IPS DF 4.7 (cell line): ENCODE data around the gene PUM1.
A peak's percentile ranks its signal among the peaks of the same experiment; 100 is the strongest.

Experiments used
- DNase-seq: peaks from one replicate; pipeline ENCODE4 v3.0.0-alpha.2; 2013; ENCODE audit warnings: low spot score; ENCODE audit errors: extremely low read depth

Gene PUM1

DNA sequence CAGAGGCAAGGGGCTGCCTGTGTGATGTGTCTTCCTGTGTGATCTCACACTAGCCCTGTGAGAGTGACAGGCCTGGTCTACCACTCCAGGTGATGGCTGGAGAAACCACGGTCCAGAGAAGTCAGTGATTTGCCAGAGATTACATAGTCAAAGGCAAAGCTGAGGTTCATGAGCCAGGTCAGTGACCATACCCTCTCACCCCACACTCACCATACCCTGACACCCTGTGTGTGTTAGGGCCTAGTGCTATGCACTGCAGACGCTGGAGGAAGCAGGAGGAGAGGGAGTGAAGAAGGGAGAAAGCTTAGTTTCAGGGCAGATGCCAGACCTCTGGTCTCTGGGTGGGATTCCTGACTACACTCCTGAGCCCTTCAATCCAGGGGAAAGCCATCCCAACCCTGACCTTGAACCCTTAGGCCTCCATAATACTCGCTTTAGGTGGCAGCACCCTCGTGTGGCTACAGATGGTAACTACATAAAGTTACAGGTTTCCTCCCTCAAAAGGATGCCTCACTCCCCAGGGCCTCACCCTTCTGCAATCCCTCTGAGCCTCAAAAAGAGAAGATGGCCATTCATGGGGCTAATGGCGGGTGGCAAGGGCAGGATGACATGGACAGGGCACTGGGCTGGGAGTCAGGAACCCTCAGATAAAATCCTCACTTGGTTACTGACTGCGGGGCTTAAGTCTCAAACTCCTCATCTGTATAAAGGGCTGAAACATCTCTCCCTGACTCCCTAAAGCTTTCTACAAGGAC, 136.2 kb downstream of the PUM1 start:
- peak; percentile 44 for DNase-seq

DNA sequence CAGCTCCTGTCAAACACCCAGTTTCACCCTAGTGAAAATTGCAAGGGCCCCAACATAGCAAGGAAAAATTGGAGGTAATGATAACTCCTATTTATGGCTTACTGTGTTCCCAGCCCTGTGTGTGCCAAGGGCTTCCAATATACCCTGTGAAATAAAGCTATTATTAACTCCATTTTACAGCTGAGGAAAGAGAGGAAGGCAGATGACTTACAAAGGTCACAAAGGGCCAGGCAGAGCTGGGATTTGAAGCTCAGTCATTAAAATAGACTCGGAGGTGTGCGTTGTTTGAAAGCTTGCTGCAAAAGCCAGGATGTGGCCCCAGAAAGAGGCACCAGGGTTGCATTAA, 136.8 kb downstream of the PUM1 start:
- no peak for DNase-seq

DNA sequence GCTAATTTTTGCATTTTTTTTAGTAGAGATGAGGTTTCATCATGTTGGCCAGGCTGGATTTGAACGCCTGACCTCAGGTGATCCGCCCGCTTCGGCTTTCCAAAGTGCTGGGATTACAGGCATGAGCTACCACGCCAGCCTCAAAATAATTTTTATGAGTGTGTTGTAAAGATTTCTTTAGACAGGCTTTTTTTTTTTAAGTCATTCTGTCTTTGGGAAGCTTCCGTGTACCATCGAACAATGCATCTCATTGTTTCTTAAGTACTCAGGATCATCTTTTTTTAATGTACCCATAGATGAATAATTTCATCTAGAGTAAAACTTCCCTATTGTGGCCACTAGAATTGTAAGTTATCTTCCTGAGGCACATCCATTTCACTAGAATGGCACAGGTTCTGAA, 137.3 kb downstream of the PUM1 start:
- no peak for DNase-seq

DNA sequence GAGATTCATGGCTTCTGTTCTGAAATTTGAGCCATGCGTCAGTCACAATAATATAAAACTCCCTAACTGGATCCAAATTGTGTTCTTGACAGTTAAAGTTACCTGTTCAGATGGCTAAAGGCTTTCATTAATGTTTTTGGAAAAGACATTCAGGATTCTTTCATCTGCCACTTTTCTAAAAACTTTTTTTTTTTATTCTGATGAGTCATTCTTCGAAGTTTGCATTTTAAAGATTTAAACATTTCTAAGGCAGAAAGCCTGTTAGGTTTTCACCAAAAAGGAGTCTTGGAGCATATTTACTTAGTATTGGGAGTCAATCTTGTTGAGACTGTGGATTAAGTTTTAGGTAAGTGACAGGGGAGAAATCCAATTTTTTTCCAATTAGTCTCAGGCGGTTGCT, 138.1 kb downstream of the PUM1 start:
- DNase-seq, result no peak

DNA sequence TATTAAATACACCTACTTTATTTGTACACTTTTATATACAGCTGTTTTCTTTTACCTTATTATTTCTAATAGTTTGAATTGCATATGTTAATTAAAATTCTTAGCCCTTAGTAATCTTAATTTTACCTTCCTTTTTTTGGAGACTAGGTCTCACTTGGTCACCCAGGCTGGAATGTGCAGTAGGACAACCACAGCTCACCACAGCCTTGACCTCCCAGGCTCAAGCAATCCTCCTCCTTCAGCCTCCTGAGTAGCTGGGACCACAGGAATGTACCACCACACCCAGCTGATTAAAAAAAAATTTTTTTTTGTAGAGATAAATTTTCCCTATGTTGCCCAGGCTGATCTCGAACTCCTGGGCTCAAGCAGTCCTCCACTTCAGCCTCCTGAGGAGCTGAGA, 141.9 kb downstream of the PUM1 start:
- DNase-seq, result no peak

DNA sequence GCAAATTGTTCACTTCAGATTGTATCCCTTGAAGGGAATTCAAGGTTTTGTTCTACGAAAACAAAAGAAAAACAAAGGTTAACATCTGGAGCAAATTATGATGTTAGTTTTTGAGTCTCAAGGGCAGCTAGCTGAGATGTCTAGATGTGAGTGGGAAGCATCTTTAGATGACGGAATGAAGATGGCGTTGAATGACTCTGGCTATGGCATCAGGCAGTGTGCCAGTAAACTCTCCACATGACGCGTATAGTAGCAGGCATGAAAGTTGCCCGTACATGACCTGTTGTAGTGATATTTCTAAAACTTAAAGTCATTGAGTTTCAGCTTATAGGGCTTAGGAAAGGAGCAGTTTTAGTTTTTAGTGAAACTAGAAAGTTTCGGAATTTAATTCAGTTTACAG, 144.7 kb downstream of the PUM1 start:
- DNase-seq, result no peak

DNA sequence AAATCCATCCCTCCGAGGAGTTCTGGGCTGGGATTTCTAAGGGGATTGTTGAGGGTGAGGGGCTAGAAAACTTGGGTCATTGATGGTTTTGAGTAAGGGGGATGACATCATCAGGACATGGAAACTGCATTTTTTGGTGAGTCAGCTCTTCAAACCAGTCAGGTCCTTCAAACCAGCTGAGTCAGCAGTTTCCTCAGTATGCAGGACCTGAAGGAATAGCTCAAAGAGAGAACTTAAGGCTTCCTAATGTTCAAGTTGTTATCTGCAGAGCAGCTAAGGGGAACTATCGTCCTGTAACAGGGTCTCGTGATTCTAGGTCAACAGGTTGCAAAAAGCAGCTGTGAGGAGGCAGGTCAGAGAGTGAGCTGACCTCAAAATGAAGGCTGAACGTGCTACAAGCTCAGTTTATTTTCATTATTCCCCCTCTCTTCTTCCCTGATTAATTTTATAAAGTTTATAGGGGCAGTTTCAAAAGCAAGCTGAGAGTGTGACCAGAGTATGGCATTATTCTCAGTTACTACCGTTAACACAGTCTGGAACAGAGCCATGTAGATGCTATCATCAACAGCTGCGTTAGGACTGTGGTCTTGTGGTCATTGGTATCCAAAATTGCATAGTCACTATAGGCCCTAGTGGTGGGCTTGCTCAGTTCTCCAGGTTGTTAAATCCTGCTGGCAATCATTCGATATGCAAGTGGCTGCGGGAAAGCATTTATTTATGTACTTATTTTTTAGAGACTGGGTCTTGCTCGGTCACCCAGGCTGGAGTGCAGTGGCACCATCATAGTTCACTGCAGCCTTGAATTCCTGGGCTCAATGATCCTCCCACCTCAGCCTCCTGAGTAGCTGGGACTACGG, 146.3 kb downstream of the PUM1 start:
- DNase-seq, result no peak

DNA sequence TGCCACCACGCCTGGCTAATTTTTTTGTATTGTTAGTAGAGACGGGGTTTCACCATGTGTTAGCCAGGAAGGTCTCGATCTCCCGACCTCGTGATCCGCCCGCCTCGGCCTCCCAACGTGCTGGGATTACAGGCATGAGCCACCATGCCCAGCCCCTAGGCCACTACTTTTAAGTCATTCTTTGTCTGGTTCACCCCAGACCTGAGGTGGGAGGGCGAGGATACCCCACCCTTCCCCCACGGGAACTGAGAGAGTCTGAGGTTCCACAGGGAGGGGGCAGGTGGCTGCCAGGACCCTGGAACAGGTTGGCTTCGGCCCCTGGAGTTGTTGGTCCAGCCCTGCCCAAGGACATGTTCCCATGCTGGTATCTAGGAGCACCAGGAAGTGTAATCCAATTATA, 149.2 kb downstream of the PUM1 start:
- no peak for DNase-seq

DNA sequence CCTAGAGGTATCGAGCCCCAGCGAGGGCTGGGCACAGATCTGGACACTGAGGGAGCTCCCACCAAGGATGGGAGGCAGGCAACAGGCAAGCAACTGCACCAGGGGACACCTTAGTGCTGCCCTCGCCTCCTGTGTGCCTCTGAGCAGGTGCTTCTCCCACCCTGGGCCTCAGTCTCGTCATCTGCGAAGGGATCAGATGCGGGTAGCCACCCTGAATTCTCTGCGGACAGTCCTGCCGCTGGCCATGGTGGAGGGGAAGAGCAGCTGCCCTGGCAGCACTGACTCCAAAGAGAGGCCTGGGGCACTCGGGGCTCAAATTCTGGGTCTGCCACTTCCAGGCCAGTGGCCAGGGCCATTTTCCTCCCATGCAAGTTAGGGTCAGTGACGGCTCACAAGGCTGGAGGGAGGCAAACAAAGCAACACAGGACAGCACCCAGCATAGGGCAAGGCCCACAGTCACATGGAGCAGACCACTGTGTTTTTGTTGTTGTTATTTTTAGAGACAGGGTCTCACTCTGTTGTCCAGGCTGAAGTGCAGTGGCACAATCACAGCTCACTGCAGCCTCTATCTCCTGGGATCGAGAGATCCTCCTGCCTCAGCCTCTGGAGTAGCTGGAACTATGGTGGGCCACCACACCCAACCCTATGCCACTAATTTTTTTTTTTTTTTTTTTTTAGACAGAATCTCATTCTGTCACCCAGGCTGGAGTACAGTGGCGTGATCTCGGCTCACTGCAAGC, 149.9 kb downstream of the PUM1 start:
- no peak for DNase-seq

DNA sequence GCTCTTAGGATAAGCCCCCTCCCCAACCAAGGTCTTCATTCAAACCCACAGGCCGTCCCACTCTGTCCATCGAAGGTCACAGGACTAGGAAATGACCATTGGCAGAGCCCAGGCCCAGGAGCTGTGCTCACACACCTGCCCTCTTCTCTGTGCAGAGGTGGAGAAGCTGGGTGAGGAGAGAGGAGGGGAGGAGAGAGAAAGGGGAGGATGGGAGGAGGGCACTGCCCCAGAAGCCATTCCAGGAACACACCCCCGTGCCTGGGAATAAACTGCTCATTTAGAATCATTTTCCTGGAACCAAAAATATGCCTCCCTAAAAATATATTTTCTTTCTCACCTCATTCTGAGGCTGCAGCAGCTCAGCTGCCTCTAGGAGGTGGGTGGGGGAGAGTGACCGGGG, 150.6 kb downstream of the PUM1 start:
- no peak for DNase-seq

DNA sequence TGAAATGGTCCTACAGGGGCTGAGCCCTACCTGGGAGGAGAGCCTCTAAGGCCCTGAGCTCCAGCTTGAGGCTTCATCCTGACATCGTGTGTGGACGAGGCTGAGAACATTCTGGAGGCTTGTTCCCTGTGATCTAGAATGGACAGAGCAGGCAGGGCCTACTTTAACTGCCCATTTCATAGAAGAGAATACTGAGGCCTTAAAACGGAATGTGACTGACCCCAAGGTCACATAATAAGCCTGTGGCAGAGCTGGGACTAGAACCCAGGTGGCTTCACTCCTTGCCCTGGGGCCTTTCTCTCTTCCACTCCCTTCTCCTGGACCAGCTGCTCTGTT, 151.0 kb downstream of the PUM1 start:
- no peak for DNase-seq

DNA sequence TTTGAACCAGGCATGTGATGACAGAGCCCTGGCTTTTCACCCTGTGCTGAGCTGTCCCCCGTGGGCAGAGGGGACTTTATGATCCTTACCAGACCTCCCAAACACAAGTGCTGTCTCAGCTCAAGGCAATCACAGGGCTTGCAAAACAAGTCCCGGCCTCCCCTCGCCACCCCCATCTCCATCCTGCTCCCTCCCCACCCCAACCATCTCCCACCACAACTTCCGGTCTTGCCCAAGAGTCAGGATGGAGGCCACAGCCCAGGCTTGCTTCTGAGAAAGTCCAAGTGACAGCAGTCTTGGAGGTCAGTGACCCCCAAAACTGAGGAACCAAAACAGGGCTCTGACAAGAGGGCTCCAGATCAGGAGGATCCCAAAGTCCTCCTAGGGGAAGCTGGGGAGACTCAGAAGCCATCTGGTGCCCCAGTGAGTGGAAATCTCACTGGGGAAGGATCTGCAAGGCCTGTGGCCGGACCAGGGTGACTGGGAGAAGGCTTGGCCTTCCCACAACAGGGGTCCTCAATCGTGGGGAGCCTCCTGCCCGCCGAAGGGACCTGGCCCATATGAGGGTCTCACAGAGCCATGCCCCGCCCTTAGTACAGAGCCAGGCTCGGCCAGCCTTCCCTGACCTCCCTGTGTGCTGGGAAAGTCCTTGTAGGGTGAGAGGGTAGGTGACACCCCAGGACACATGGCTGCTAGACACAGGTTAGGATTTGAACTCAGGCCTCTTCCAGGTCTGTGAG, 152.4 kb downstream of the PUM1 start:
- no peak for DNase-seq

DNA sequence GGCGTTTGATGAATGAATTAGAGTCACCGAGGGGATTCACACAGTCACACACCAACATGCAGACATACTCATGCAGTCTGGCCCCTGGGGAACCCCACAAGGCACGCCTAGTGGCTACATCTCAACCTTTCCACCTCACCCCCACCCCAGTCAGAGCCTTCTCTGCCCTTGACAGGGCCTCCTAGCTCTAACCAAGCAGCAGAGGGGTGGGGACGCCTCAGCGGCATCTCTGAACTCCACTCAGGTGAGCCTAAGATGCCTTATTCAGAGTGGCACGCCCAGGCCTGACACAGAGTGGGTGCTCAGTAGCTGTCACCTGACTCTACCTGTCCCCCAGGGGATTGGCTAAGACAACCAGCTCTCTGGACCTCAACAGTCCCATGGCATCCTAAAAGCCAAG, 153.3 kb downstream of the PUM1 start:
- no peak for DNase-seq

DNA sequence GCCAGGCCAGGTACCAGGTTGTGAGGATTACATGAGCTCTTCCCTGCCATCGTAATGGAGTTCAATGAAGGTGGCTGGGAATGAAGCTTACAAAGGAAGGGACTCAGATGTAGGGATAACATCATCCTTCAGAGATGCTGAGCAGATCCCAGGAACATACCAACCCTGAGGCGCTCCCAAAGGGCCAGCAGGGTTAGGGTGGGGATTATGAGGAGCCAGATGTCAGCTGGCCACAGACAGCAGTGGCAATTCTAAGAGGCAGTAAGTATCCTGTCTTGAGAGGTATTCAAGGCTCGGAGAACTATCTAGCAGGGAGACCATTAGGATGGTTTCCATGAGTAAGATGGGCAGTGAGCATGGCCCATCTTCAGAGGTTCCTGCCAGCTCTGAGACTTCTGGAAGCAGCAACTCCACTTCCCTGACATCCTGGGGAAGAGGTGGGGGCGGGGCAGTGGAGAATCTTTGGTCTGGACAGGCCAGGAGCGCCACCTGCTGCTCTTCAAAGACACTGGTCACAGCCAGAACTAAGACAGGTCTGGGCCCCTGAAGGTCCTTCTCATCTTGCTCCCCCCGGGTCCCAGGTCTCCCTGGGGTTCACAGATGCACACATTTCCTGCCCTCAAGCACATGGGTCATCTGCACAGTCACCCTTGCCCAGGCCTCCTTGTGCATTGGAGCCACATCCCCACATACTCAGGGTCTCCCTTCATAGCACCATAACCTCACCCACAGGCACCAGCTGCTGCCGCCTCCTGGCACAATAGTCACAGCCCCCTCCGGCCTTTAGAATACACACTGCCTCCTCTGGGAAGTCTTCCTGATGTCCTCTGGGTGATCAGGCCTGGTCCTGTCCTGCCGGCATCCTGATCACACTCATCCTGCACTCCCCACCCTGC, 154.2 kb downstream of the PUM1 start:
- DNase-seq, result peak; percentile 53

DNA sequence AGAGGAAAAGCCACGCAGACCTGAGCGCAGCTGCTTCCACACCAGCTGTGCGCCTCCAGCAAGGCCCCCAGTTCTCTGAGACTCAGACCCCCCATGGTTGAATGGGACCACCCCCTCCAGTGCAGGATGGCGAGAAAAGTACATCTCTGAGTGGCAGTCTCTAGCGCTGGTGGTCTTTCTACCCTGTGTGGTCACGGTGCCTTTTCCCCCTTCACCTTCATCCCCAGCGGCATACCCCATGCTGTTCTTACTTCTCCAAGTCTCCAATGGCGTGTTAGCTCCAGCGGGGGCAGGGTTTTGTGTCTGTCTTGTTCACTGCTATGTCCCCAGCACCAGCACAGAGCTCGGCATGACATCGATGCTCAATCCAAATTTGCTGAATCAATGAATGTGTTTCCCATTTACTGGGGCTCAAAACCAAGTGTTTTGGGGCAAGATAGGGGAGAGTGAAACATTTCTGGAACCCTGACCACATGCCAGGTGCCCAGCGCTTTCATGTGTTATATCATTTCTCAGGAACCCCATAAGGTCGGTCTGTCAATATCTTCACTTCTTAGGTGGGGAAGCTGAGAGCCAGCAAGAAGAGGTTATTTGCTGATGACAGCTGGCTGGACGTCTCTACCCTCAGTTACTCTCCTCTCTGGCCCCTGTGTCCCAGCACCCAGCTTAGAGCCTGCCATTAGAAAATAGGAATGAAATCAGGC, 156.0 kb downstream of the PUM1 start:
- no peak for DNase-seq

DNA sequence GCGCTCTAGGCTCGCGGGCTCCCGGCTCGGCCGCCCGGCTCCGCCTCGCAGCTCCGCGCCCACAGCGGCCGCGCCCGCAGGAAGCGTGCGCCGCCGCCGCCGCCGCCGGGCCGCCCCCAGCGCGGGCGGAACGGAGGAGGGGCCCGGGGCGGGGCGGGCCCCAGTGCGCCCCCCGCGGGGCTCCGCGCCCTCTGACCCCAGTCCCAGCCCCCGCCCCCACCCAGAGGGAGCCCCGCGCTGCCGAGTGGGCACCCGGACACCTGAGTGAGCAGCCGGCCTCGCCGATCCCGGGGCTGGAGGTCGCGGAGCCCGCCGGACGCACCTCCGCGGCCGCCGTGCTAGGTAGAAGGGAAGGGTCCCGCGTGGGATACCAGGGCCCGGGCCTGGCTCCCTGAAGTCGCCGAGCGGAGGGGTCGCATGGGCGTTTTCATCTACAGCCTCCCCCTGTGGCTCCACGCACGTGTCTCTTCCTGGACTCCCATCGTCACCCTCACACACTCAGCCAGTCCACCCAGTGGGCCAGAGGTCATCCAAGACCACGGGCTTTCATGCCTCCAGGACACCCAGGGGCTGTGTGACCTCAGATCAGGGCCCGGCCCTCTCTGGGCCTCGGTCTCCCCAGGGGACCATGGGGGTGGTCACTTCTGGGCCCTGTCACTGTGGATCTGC, 156.7 kb downstream of the PUM1 start, which contains the start of gene SDC3:
Gene SDC3, minus strand, starts transcription at position 63 of the 669 bp plus-strand sequence. CDS start 172 bp downstream, outside the sequence.
- no peak for DNase-seq

DNA sequence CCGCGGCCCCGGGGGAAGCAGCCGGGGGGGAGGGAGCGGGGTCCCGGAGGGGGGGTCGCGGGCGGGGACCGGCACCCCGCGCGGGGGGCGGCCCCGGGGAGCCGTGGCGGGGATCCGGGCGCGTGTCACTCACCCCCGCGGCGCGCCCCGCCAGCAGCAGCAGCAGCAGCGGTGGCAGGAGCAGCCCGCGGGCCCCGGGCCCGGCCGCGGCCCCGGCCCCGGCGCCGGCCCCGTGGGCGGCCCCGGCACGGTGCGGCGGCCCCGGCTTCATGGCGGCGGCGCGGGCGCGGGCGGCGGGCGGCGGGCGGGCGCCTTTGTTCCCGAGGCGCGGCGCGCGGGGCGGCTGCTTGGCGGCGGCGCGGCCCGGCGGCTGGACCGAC, 157.2 kb downstream of the PUM1 start:
- no peak for DNase-seq

DNA sequence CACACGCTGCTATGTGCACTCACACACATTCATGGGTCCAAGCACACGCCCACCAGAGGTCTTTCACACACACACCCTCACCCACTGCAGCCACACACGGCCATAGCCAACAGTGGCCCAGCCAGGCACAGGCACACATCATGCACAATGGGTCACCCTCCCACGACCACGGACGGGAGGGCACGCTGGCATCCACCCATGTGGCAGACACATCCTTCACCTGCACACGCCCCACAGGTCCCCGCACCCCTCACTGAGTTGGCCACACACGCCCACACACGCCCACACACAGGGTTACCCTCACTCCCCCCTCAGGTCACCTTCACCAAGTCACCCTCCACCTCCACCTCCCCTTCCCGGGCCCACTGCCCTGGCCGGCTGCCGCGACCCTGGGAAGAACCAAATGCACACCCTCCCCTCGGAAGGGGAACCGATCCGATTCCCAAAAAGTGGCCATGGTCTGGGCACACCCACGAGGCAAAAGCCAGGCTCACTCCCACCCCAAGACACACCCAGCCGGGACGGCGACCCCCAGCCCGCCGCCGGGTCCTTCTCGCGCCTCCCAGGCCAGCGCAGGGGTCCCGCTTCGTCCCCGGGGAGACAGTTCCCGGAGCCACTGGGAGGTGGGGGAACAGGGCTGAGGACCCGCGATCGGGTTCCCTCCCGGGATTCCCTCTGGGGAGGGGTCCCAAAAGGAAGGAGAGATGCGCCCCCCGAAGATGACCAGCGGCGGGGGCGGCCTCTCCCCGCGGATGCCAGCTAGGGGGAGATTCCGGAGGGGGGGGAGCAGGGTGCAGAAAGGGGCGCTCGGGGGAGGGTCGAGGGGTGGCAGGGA, 157.8 kb downstream of the PUM1 start:
- no peak for DNase-seq
